Stimulated activated effector memory CD8-positive, alpha-beta T cell treated with anti-CD3 and anti-CD28 coated beads, Interleukin-12 subunit alpha, Interleukin-12 subunit beta, amount 100 ng/mL, for 72 hours (primary cell): ENCODE data around the gene ZNF680.
"Not testable (repeated sequence)": the region's sequence is repeated elsewhere in the genome, so short reads cannot be mapped to it uniquely, and the experiment has no call there.

Source experiments
- ATAC-seq: fragments of 150-1000 bp; cut with Tn5 transposase; 2 replicates; pipeline ENCODE4 v1.10.0; 2021
- DNase-seq, 2 donors: peaks; one replicate each; pipeline ENCODE4 v3.0.0; 2021 to 2022; ENCODE audit warnings: low spot score in 2 of 2
- H3K27ac Mint-ChIP-seq: one replicate; pipeline ENCODE4 v1.8.0; 2022; ENCODE audit warnings: mild to moderate bottlenecking, mixed read lengths
- H3K36me3 Mint-ChIP-seq: one replicate; pipeline ENCODE4 v1.8.0; 2022; ENCODE audit warnings: mild to moderate bottlenecking, mixed read lengths
- H3K4me1 Mint-ChIP-seq: one replicate; pipeline ENCODE4 v1.8.0; 2022; ENCODE audit warnings: mixed read lengths
- H3K4me3 Mint-ChIP-seq: one replicate; pipeline ENCODE4 v1.8.0; 2022; ENCODE audit warnings: mild to moderate bottlenecking, mixed read lengths
- H3K9me3 Mint-ChIP-seq: one replicate; pipeline ENCODE4 v1.8.0; 2022; ENCODE audit warnings: mixed read lengths

The ZNF680 gene

GRCh38 chr7:64562626-64563278, at the start of gene ZNF680:
Gene ZNF680 (minus strand): TSS chr7:64563071. CDS start chr7:64562954, 117 bp downstream.
- ATAC-seq (peak; percentile 100), DNase-seq (peak; percentile 64 to 90)
- Mint-ChIP-seq H3K4me3 (peak within 1 kb of the TSS; percentile 100), H3K27ac (peak within 1 kb of the TSS; percentile 99), H3K9me3 (no peaks in the 10 kb centered on the region), H3K36me3 (peaks cover 32% of the 10 kb centered on the region), H3K4me1 (peaks cover 26% of the 10 kb centered on the region)

GRCh38 chr7:64612452-64612851, 49.6 kb upstream of the ZNF680 start:
- Mint-ChIP-seq H3K9me3 (no peaks in the 10 kb centered on the region), H3K36me3 (no peaks in the 10 kb centered on the region), H3K27ac (no peak overlapping the region), H3K4me1 (no peaks in the 10 kb centered on the region), H3K4me3 (no peak overlapping the region)
- ATAC-seq (no peak), DNase-seq (no peak)

GRCh38 chr7:64611717-64612116, 48.8 kb upstream of the ZNF680 start:
- peak; percentile 61 for ATAC-seq
- no peaks in the 10 kb centered on the region for H3K4me1 Mint-ChIP-seq
- no peak overlapping the region for H3K27ac Mint-ChIP-seq
- DNase-seq, result no peak
- no peaks in the 10 kb centered on the region for H3K9me3 Mint-ChIP-seq
- H3K36me3 Mint-ChIP-seq, result no peaks in the 10 kb centered on the region
- H3K4me3 Mint-ChIP-seq, result no peak overlapping the region

- no peak overlapping the region for H3K4me3 Mint-ChIP-seq
- H3K4me1 Mint-ChIP-seq, result no peaks in the 10 kb centered on the region
- no peaks in the 10 kb centered on the region for H3K36me3 Mint-ChIP-seq
- H3K27ac Mint-ChIP-seq, result no peak overlapping the region
- ATAC-seq (no peak), DNase-seq (no peak)
- no peaks in the 10 kb centered on the region for H3K9me3 Mint-ChIP-seq
Measured at GRCh38 chr7:64610997-64611396, 48.1 kb upstream of the ZNF680 start.

- no peak for ATAC-seq
- no peak overlapping the region for H3K27ac Mint-ChIP-seq
- H3K36me3 Mint-ChIP-seq, result no peaks in the 10 kb centered on the region
- DNase-seq, result no peak
- H3K4me3 Mint-ChIP-seq, result no peak overlapping the region
- H3K9me3 Mint-ChIP-seq, result no peaks in the 10 kb centered on the region
- H3K4me1 Mint-ChIP-seq, result no peaks in the 10 kb centered on the region
Measured at GRCh38 chr7:64608116-64608910, 45.4 kb upstream of the ZNF680 start.

GRCh38 chr7:64606385-64606784, 43.5 kb upstream of the ZNF680 start:
- DNase-seq, result no peak
- ATAC-seq, result no peak
- Mint-ChIP-seq H3K36me3 (no peaks in the 10 kb centered on the region), H3K4me3 (no peak overlapping the region), H3K9me3 (no peaks in the 10 kb centered on the region), H3K4me1 (no peaks in the 10 kb centered on the region), H3K27ac (no peak overlapping the region)

- Mint-ChIP-seq H3K36me3 (peaks cover 4% of the 10 kb centered on the region), H3K4me1 (no peaks in the 10 kb centered on the region), H3K9me3 (no peaks in the 10 kb centered on the region), H3K4me3 (no peak overlapping the region), H3K27ac (no peak overlapping the region)
- DNase-seq, result no peak
- ATAC-seq, result no peak
Measured at GRCh38 chr7:64603271-64603670, 40.4 kb upstream of the ZNF680 start.

GRCh38 chr7:64602518-64602917, 39.6 kb upstream of the ZNF680 start:
- no peak for ATAC-seq
- H3K4me1 Mint-ChIP-seq, result no peaks in the 10 kb centered on the region
- no peak overlapping the region for H3K27ac Mint-ChIP-seq
- H3K4me3 Mint-ChIP-seq, result no peak overlapping the region
- no peaks in the 10 kb centered on the region for H3K9me3 Mint-ChIP-seq
- no peak for DNase-seq
- H3K36me3 Mint-ChIP-seq, result peaks cover 4% of the 10 kb centered on the region

- Mint-ChIP-seq H3K4me1 (no peaks in the 10 kb centered on the region), H3K36me3 (peaks cover 4% of the 10 kb centered on the region), H3K9me3 (no peaks in the 10 kb centered on the region), H3K4me3 (no peak overlapping the region), H3K27ac (no peak overlapping the region)
- no peak for DNase-seq
- no peak for ATAC-seq
Measured at GRCh38 chr7:64602086-64602485, 39.2 kb upstream of the ZNF680 start.

- H3K36me3 Mint-ChIP-seq, result peaks cover 4% of the 10 kb centered on the region
- ATAC-seq (peak; percentile 42), DNase-seq (no peak)
- H3K27ac Mint-ChIP-seq, result no peak overlapping the region
- no peak overlapping the region for H3K4me3 Mint-ChIP-seq
- no peaks in the 10 kb centered on the region for H3K4me1 Mint-ChIP-seq
- H3K9me3 Mint-ChIP-seq, result no peaks in the 10 kb centered on the region
Measured at GRCh38 chr7:64599359-64599758, 36.5 kb upstream of the ZNF680 start.

GRCh38 chr7:64590971-64591370, 28.1 kb upstream of the ZNF680 start:
- H3K9me3 Mint-ChIP-seq, result no peaks in the 10 kb centered on the region
- no peaks in the 10 kb centered on the region for H3K36me3 Mint-ChIP-seq
- no peak for ATAC-seq
- no peaks in the 10 kb centered on the region for H3K4me1 Mint-ChIP-seq
- no peak for DNase-seq
- H3K4me3 Mint-ChIP-seq, result no peak overlapping the region
- H3K27ac Mint-ChIP-seq, result no peak overlapping the region

- H3K36me3 Mint-ChIP-seq, result no peaks in the 10 kb centered on the region
- H3K4me1 Mint-ChIP-seq, result no peaks in the 10 kb centered on the region
- H3K9me3 Mint-ChIP-seq, result no peaks in the 10 kb centered on the region
- ATAC-seq (no peak), DNase-seq (no peak)
- H3K4me3 Mint-ChIP-seq, result no peak overlapping the region
- H3K27ac Mint-ChIP-seq, result no peak overlapping the region
Measured at GRCh38 chr7:64581926-64582894, 19.3 kb upstream of the ZNF680 start.

GRCh38 chr7:64581391-64581790, 18.5 kb upstream of the ZNF680 start:
- Mint-ChIP-seq H3K27ac (no peak overlapping the region), H3K9me3 (no peaks in the 10 kb centered on the region), H3K4me3 (no peak overlapping the region), H3K4me1 (no peaks in the 10 kb centered on the region), H3K36me3 (no peaks in the 10 kb centered on the region)
- no peak for DNase-seq
- no peak for ATAC-seq

- Mint-ChIP-seq H3K9me3 (no peaks in the 10 kb centered on the region), H3K4me3 (no peak overlapping the region), H3K36me3 (peaks cover 5% of the 10 kb centered on the region), H3K4me1 (peaks cover 6% of the 10 kb centered on the region), H3K27ac (no peak overlapping the region)
- ATAC-seq (no peak), DNase-seq (no peak)
Measured at GRCh38 chr7:64574540-64575099, 11.7 kb upstream of the ZNF680 start.

GRCh38 chr7:64570284-64570605, 7.4 kb upstream of the ZNF680 start:
- peak overlapping the region; percentile 94 for H3K27ac Mint-ChIP-seq
- peaks cover 19% of the 10 kb centered on the region for H3K4me1 Mint-ChIP-seq
- not testable (repeated sequence) for DNase-seq, ATAC-seq, H3K9me3 Mint-ChIP-seq, H3K36me3 Mint-ChIP-seq
- H3K4me3 Mint-ChIP-seq, result peak overlapping the region; percentile 95
